Stimulated activated CD4-positive, alpha-beta T cell treated with anti-CD3 and anti-CD28 coated beads, TNF-alpha, amount 100 ng/mL, for 4 hours (primary cell): Measurements from ENCODE around the gene ABITRAM.
"Not testable (repeated sequence)": the region's sequence is repeated elsewhere in the genome, so short reads cannot be mapped to it uniquely, and the experiment has no call there.

Source experiments
- DNase-seq, 3 experiments: peaks; one replicate each; pipeline ENCODE4 v3.0.0-alpha.2; 2020; ENCODE audit warnings: low read depth in 3 of 3

Gene ABITRAM

GRCh38 chr9:108928386-108928785 is 5.8 kb upstream of the ABITRAM start:
- DNase-seq = no peak

- DNase-seq = peak in 1 of 3 experiments; percentile 1
Measured at GRCh38 chr9:108933231-108933717, 926 bp upstream of the ABITRAM start.

GRCh38 chr9:108933718-108934322 is 380 bp upstream of the ABITRAM start, which contains the start of gene ELP1:
Gene ELP1, minus strand, starts transcription at chr9:108934124. Its CDS starts 2,978 bp downstream, at chr9:108931146.
- DNase-seq = peak; percentile 83 to 87 (median 83)

- no peak for DNase-seq
Measured at GRCh38 chr9:108937561-108938305, 3.5 kb downstream of the ABITRAM start.

GRCh38 chr9:108939975-108940374 is 5.8 kb downstream of the ABITRAM start:
- no peak for DNase-seq

GRCh38 chr9:108950168-108950567 is 16.0 kb downstream of the ABITRAM start:
- DNase-seq = no peak

GRCh38 chr9:108951578-108951977 is 17.4 kb downstream of the ABITRAM start:
- no peak for DNase-seq

GRCh38 chr9:108953983-108954574 is 19.9 kb downstream of the ABITRAM start:
- DNase-seq = no peak

GRCh38 chr9:108956022-108956630 is 21.9 kb downstream of the ABITRAM start:
- DNase-seq = no peak

- DNase-seq = no peak
Measured at GRCh38 chr9:108956631-108957026, 22.4 kb downstream of the ABITRAM start.

GRCh38 chr9:108960331-108960730 is 26.1 kb downstream of the ABITRAM start:
- DNase-seq = no peak

GRCh38 chr9:108961151-108961550 is 27.0 kb downstream of the ABITRAM start:
- DNase-seq = no peak

- no peak for DNase-seq
Measured at GRCh38 chr9:108963459-108964143, 29.4 kb downstream of the ABITRAM start.

GRCh38 chr9:108967916-108968315 is 33.7 kb downstream of the ABITRAM start:
- no peak for DNase-seq

GRCh38 chr9:108971392-108971791 is 37.2 kb downstream of the ABITRAM start:
- DNase-seq = not testable (repeated sequence)

- no peak for DNase-seq
Measured at GRCh38 chr9:108972186-108972585, 38.0 kb downstream of the ABITRAM start.

GRCh38 chr9:108972626-108973209 is 38.5 kb downstream of the ABITRAM start:
- no peak for DNase-seq

GRCh38 chr9:108973895-108974294 is 39.7 kb downstream of the ABITRAM start:
- no peak for DNase-seq

GRCh38 chr9:108978205-108978604 is 44.0 kb downstream of the ABITRAM start:
- DNase-seq = no peak

GRCh38 chr9:108980893-108981292 is 46.7 kb downstream of the ABITRAM start:
- no peak for DNase-seq

GRCh38 chr9:108983885-108984284 is 49.7 kb downstream of the ABITRAM start:
- no peak for DNase-seq
